Measurements from ENCODE around the gene LANCL3.

DNA sequence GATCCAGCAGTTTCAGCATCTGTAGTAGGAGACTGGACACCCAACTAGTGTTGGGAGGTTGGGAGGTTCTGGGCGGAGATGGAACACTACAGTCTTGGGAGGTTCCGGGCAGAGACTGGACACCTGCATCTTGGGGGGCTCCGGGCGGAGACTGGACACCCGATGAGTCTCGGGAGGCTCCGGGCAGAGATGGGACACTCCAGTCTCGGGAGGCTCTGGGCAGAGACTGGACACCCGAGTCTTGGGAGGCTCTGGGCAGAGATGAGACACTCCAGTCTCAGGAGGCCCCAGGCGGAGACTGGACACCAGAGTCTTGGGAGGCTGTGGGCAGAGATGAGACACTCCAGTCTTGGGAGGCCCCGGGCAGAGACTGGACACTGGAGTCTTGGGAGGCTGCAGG is 29.5 kb upstream of the LANCL3 start:
- TF ChIP-seq, protein P1, sequence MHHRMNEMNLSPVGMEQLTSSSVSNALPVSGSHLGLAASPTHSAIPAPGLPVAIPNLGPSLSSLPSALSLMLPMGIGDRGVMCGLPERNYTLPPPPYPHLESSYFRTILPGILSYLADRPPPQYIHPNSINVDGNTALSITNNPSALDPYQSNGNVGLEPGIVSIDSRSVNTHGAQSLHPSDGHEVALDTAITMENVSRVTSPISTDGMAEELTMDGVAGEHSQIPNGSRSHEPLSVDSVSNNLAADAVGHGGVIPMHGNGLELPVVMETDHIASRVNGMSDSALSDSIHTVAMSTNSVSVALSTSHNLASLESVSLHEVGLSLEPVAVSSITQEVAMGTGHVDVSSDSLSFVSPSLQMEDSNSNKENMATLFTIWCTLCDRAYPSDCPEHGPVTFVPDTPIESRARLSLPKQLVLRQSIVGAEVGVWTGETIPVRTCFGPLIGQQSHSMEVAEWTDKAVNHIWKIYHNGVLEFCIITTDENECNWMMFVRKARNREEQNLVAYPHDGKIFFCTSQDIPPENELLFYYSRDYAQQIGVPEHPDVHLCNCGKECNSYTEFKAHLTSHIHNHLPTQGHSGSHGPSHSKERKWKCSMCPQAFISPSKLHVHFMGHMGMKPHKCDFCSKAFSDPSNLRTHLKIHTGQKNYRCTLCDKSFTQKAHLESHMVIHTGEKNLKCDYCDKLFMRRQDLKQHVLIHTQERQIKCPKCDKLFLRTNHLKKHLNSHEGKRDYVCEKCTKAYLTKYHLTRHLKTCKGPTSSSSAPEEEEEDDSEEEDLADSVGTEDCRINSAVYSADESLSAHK (tag by site-specific recombination; IDR thresholded peaks at IDR 0.05) = no peak
- no peak for TF ChIP-seq ZNF785 (tag by site-specific recombination; IDR thresholded peaks at IDR 0.05)
- TF ChIP-seq, protein P2, sequence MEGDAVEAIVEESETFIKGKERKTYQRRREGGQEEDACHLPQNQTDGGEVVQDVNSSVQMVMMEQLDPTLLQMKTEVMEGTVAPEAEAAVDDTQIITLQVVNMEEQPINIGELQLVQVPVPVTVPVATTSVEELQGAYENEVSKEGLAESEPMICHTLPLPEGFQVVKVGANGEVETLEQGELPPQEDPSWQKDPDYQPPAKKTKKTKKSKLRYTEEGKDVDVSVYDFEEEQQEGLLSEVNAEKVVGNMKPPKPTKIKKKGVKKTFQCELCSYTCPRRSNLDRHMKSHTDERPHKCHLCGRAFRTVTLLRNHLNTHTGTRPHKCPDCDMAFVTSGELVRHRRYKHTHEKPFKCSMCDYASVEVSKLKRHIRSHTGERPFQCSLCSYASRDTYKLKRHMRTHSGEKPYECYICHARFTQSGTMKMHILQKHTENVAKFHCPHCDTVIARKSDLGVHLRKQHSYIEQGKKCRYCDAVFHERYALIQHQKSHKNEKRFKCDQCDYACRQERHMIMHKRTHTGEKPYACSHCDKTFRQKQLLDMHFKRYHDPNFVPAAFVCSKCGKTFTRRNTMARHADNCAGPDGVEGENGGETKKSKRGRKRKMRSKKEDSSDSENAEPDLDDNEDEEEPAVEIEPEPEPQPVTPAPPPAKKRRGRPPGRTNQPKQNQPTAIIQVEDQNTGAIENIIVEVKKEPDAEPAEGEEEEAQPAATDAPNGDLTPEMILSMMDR (tag by site-specific recombination; IDR thresholded peaks at IDR 0.05) = no peak
- no peak for TF ChIP-seq KLF9 (tag by site-specific recombination; IDR thresholded peaks at IDR 0.05; ENCODE audit: low read depth)
- no peak for TF ChIP-seq ZNF274 (IDR thresholded peaks at IDR 0.05; ENCODE audit: low read length)
- no peak for TF ChIP-seq ZNF274 (tag by site-specific recombination; IDR thresholded peaks at IDR 0.05; ENCODE audit: borderline replicate concordance)
- no peak for TF ChIP-seq ZNF561 (tag by site-specific recombination; IDR thresholded peaks at IDR 0.05; ENCODE audit: borderline replicate concordance)
- TF ChIP-seq, protein P3, sequence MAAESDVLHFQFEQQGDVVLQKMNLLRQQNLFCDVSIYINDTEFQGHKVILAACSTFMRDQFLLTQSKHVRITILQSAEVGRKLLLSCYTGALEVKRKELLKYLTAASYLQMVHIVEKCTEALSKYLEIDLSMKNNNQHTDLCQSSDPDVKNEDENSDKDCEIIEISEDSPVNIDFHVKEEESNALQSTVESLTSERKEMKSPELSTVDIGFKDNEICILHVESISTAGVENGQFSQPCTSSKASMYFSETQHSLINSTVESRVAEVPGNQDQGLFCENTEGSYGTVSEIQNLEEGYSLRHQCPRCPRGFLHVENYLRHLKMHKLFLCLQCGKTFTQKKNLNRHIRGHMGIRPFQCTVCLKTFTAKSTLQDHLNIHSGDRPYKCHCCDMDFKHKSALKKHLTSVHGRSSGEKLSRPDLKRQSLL (tag by site-specific recombination; IDR thresholded peaks at IDR 0.05) = no peak
- TF ChIP-seq ZNF394 (tag by site-specific recombination; IDR thresholded peaks at IDR 0.05; ENCODE audit: borderline replicate concordance) = no peak
- TF ChIP-seq ZNF529 (tag by site-specific recombination; IDR thresholded peaks at IDR 0.05; ENCODE audit: insufficient replicate concordance) = no peak

Data from HEK293 (cell line).